IPS-NIHi11 (cell line): ENCODE results near the gene GET3.

Experiments used
- DNase-seq: peaks from one replicate; pipeline ENCODE4 v3.0.0; 2012; ENCODE audit warnings: mixed read lengths, low spot score

GET3 gene

GRCh38 chr19:12752056-12752781 is 14.9 kb downstream of the GET3 start:
- DNase-seq: no peak

DNA sequence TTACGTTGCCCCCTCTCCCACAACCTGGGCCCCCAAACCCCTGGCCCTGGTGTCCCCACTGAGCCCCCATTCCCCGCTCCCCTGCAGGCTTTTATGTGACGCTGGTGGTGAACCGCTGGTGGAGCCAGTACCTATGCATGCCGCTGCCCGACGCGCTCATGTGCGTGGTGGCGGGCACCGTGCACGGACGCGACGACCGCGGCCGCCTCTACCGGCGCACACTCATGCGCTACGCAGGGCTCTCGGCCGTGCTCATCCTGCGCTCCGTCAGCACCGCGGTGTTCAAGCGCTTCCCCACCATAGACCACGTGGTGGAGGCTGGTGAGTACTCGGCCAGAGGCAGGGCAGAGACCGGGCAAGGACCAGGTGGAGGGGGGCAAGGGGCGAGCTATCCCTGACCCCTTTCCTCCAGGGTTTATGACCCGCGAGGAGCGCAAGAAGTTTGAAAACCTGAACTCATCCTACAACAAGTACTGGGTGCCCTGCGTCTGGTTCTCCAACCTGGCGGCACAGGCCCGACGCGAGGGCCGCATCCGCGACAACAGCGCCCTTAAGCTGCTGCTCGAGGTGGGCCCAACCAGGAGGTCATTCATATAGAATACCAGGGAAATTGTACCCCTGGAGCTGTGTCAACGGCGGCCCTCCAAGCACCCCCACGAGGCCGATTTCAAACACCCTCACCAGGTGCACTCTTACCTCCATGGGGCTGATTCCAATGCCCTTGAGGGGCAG is 17.3 kb downstream of the GET3 start:
- DNase-seq: no peak

DNA sequence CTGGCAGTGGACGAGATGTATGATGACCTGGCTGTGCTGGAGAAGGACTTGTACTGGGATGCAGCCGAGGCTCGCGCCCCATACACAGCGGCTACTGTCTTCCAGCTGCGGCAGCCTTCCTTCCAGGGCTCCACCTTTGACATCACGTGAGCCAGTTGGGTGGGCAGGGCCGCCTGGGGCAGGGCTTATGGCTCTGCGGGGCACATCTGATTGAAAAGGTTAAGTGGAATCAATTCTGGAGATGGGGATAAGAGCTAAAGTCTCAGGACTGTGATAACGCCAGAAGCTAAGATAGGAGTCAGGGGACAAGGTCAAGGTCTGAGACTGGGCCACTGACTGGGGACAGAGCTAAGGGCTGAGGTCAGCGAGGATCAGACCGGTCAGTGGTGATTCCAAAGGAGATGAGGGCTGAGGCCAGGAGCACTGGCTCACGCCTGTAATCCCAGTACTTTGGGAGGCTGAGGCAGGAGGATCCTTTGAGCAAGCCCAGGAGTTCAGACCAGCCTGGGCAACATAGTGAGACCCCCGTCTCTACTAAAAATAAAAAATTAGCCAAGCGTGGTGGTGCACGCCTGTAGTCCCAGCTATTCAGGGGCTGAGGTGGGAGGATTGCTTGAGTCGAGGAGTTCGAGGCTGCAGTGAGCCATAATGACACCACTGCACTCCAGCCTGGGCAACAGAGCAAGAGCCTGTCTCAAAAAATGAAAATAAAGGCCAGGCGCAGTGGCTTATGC is 19.0 kb downstream of the GET3 start:
- no peak for DNase-seq

- DNase-seq: peak; percentile 94
These were observed 20.4 kb downstream of the GET3 start for GRCh38 chr19:12757544-12758274.

DNA sequence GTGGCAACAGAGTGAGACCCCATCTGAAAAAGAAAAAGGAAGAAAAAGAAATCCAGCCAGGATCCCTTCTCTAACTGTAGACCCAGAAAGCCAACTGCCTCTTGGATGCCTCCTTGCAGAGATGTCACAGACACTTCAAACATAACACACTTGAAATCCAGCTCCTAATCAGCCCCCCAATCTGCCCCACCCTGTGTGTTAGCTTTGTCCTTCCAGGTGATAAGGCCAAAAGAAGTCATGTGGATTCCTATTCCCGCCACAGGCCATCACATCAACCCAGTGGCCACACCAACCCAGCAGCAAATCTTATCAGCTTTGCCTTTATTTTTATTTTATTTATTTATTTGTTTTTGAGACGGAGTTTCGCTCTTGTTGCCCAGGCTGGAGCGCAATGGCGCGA is 22.4 kb downstream of the GET3 start:
- DNase-seq: no peak

- DNase-seq: no peak
These were observed 25.8 kb downstream of the GET3 start for GRCh38 chr19:12763100-12763499.

DNA sequence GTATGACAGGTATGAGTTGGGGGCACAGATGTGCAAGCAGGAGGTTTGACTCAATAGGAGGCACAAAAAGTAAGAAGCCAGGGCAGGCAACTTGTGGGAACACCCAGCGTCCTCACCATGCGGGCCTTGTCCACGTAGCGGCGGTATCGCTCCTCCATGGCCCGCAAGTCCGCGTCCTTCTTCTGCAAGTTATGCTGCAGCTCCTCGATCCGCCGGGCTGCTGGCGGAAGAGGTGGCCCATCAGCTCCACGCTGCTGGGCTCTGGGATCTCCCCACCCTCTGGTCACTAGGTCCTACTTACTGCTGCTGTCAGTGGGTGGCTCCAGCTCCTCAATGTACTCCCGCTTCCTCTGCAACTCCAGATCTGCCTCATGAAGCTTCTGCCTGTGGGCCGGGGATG is 27.4 kb downstream of the GET3 start:
- no peak for DNase-seq

DNA sequence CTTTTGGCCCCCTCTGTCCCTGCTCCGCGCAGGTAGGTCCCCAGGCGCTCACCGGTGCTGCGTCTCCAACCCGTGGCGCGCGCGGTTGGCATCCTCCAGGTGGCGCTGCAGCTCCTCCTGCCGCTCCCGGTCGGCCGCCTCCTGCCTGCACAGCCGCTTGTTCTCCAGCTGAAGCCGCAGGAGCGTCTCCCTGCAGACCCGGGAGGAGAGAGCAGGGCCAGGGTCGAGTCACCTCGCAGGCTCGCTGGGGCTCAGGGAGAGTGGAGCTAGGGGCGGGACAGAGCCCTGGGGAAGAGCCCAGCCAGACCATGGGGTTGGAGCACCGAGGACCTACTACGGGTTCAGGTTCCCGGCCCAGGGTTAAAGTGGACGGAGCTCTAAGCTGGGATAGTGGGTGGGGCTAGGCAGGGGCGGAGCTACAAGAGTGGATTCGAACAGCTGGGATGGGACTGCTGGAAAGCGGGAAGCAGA is 28.8 kb downstream of the GET3 start:
- DNase-seq: peak; percentile 85

DNA sequence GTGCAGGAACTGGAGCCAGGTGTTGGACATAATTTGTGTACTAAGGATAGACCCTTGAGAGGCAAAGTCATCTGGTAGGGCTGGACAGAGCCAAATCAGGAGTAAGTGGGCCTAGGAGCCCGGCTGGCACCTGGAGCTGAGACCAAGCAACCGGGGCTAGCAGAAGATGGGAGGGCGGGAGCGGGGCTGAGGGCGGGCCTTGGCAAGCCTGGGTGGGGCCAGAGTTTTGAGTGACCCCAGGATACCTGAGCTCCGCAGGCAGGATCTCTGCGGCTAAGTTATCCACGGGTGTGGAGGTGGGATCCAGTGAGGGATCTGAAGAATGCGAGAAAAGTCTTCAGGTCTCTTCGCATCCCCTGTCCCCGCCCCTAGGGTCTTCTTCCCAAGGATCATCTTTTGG is 29.9 kb downstream of the GET3 start:
- no peak for DNase-seq

GRCh38 chr19:12767666-12768065 is 30.4 kb downstream of the GET3 start:
- no peak for DNase-seq

DNA sequence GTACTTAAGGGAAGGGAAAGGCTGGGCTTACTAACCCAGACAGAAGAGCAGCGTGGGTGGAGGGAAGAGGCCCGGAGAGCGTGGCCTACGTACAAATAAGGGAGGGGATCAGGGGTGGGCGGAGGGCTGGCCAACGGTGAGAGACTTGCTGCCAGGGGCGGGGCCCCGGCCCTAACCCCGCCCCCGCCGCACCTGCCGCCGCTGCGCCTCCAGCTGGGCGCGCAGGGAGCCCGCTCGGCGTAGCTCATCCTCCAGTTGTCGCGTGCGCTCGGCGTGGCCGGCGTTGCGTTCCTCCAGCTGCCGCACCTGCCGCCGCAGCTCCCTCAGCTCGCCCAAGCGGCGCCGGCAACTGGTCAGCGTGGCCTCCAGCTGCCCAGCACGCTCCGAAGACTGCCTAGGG is 32.4 kb downstream of the GET3 start:
- DNase-seq: peak; percentile 86

- no peak for DNase-seq
These were observed 33.6 kb downstream of the GET3 start for GRCh38 chr19:12770922-12771321.

DNA sequence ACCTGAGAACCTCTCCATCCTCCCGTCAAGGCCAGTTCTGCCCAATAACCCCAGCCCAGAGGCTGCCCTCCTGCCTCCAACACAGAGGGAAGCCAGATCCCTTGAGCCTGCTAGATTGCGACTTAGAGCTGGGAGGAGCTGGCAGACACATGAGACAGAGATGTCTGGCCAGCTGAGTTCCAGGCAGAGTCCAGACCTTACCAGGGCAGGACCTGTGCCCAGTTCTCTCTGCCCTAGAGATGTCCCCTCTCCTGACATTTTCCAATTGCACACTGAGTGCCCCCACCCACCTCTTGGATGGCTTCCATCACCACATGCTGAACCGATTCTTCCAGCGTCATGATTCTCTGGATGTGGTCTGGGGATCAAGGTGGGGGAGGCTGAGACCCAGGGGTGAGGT is 35.0 kb downstream of the GET3 start:
- no peak for DNase-seq

DNA sequence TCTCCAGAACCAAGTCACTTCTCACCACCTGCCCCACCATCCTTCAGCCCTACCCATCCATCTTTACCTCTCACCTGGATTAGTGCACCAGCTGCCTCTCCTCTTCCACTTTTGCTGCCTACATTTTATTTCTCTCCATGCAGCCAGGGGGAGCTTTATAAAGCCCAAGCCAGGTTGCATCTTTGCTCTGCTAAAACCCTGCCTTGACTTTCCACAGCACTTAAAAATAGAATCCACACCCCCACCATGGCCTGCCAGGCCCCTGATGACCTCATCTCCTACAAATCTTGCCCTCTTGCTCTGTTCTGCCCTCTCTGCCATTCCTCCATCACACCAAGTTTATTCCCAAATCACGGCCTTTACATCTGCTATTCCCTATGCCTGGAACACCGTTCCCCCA is 36.3 kb downstream of the GET3 start:
- DNase-seq: no peak

DNA sequence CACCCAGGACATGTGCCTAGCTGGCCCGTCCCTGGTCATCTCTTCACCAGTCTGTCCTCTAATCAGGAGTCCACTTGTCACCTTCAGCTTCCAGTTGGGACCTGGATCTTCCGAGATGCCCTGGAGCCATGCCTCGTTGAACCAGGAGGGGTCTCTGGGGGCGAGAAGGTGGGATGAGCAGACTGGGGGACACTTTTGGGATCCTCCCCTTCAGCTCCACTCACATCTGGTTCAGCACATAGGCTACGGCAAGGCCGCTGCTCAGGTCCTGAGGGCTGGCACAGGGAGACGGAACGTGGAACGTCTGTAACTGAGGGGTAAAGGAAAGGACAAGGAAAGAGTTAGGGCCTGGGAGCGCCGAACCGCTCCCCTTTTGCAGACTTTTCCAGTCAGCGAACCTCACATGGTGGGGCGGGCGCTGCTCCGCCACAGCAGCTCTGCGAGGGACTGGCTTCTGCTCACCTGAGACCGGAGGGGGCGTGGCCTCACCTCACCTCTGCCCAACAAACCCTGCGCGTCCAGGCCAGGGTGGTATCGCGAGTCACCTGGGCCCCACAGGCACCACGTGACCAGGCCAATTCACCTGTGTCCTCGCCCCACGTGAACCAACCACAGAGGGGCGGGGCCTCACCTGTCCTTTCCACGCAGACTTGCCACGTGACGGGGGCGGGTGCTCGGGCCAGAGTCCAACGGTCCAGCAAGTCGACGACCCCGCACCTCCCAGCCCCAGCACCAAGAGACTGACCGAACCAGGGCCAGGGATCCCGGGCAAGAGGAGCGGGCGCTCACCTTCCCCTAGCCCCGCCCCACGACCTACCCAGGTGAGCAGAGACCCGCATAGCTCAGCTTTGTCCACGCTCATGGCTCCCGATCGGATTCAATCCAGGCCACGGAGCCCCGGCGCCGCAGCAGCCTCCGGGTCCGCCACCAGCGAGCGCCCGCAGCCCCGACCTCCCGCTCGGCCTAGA is 37.6 kb downstream of the GET3 start, which contains the start of gene HOOK2:
Gene HOOK2, minus strand, starts transcription at position 965 of the 968 bp plus-strand sequence. Its CDS starts 103 bp downstream, at position 862.
- peak; percentile 84 for DNase-seq

DNA sequence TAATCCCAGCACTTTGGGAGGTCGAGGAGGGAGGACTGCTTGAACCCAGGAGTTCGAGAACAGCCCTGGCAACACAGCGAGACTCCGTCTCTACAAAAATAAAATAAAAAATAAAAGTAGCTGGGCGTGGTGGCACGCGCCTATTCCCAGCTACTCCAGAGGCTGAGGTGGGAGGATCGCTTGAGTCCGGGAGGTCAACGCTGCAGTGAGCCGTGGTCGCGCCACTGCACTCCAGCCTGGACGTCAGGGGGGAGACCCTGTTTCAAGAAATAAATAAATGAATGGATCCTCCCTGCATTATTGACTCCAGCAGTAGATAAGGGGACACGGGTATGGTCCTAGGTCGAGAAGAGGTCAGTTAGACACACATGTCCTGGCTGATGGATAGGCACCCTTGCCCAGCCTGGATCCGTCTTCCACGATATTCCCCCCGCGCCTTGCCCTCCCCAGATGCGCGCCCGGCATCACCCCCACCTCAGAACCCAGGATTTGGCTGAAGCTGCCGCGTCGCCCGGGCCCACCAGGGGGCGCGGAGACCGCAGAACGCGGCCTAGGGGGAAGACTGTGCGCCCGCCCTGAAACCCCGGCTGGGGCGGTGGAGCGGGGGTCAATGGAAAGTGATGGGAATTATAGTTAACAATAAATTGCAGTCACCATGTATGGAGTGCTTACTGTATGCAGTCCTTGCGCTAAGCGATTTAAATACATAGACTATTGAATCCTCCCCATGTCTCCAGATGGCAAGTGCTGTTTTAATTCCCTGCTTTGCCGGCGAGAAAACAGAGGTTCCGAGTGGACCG is 40.1 kb downstream of the GET3 start:
- DNase-seq: peak; percentile 72

DNA sequence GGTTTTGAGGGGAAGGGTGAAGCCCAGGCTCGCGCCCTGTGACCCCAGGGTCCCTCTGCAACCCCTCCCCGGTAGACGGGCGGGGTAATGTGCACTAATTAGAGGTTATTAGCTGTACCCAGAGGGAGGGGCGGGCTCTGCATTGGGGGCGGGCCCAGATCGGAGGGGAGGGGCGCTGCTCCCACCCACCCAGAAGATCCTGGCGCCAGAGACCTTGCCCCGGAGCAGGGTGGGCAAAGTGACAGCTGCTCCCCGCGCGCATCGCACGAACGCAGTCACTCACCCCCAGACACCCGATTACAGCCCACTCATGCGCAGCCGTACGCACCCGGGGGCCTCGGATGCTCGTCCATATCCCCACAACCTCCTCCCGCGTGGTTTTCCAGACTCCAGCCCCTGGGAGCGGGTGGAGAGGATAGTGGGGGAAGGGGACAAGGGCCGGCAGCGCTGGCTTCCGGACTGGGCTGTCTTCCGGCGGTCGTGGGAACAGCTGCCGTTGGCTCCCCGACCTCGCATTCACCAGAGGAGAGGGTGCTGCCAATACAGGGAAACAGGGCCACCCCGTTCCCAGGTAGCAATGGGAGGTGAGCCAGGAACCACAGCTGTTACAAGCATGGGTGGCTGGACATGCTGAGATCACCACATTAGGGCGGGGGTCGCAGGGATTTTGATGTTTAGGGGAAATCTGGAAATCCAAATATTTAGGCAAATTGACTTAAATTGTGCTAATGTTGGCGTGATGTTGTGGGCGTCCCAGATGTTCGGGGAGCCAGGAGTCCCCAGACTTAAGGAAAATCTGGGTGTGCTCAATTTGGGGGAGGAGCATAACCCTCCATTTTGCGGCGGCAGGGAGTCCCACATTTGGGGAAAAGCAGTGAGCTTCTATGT is 41.0 kb downstream of the GET3 start:
- no peak for DNase-seq

DNA sequence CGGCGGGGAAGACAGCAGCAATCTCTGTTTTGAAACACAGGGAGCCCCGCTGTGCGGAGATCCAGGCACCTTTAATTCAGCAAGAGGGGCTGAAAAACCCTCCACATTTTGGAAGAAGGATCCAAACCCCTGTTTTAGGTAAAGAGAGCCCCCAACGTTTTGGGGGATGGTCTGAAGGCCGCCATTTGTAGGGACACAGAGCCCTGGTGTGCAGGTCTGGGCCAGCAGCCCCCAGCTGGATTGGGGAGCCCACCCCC is 41.5 kb downstream of the GET3 start:
- DNase-seq: no peak
